K562 treated with DMSO at 1 percent for 24 hours (cell line): ENCODE measurements around the gene ARHGEF37. TPM values are rescaled to one million over a fixed set of nuclear protein-coding genes. Genes with fewer than 3 reads are reported as not detected.

ENCODE experiments used
- total RNA-seq: library from RNA; unstranded; fragments of 300-600 nt; gene quantifications from 2 replicates; pipeline ENCODE4 v1.2.3, GENCODE V29; 2022; ENCODE audit warnings: low read depth; ENCODE audit not compliant: insufficient read depth

Gene ARHGEF37, protein sequence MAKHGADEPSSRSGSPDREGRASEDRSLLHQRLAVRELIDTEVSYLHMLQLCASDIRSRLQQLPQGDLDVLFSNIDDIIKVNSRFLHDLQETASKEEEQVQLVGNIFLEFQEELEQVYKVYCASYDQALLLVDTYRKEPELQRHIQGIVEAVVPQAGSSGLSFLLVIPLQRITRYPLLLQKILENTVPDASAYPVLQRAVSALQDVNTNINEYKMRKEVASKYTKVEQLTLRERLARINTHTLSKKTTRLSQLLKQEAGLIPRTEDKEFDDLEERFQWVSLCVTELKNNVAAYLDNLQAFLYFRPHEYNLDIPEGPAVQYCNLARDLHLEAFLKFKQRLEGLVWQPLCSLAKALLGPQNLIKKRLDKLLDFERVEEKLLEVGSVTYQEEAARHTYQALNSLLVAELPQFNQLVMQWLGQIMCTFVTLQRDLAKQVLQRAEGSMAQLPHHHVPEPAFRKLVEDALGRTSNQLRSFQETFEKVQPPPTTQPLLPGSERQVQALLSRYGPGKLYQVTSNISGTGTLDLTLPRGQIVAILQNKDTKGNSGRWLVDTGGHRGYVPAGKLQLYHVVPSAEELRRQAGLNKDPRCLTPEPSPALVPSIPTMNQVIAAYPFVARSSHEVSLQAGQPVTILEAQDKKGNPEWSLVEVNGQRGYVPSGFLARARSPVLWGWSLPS
- 0.20 TPM in 1 of 2 replicates, not detected in the other for total RNA-seq

DNA sequence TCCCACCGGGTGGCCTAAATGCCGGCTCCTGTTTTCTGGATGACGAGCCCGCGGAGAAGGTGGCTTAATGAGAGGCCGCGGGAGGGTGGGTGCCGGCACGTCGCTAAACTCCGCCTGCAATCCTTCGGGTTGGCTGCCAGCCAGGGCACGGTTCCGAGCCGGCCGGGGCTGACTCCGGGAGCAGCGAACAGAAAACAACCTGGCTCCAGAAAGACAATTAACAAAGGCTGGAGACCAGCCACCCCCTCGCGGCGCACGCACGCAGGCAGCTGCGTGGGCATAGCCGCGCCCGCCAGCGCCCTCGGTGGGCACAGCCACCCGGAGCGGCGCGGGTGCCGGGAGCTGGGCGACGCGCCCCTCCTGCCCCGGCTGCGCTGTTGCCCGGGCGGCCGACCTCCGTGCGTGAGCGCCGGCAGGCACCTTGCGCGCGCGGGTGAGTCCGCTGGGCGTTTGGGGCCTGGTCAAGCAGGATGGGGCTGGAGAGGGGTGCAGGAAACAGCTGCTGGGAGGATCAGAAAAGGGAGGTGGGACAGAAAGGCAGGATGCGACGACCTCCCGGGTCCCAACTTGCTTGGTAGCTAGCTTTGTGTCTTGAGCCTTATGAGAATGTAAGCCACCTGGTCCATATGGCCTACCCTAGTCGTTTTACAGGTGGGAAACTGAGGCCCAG lies at the start of gene ARHGEF37:
TSS of gene ARHGEF37 (plus strand) at position 307 of the 670 bp plus-strand sequence. CDS start 16,272 bp downstream, outside the sequence.

DNA sequence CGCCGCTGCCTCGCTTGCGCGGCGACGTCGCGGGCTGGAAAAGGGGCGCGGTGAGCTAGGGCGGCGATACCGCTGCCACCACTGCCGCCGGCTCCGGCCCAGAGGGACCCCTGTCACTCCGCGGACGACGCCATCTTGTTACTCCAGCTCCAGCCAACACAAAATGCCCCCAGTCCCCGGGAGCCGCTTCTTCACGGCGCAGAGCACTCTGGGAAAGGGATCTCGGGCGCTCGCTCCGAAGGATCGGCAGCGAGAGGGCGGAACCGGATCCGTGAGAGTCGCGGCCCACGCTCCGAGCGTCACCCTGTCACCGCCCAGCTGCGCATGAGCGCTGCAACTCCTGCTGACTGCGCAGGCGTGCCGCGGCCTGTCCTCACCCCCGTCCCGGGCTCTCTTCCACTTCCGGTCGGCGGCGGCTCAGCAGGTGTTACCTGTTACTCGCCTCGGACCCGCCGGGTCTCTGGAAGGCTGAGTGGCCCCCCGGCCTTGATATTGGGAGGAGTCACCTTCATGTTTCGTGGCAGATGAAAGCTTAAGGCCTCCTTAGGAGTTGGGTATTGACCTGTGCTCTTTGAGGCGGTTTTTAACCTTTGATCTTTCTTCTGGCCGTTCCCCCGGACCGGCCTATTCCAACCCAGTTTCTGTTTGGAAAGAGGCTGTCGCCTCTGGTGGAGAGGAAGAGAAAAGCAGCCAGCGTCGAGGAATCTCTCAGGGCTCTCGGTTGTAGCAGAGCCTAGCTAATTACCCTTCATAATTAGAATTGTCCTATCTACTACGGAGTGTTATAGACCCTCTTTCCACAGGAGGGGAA lies 29.9 kb upstream of the ARHGEF37 start, which contains the start of gene CSNK1A1:
TSS of gene CSNK1A1 (minus strand) at position 213 of the 811 bp plus-strand sequence. CDS start 475 bp downstream, outside the sequence.

Other genes with a start within 250 kb of the ARHGEF37 start
- gene GRPEL2, start 236.0 kb upstream of the ARHGEF37 start, total RNA-seq: 5.4 and 6.8 TPM in 2 replicates
- 10.1 and 11.1 TPM in 2 replicates for gene PCYOX1L, start 223.5 kb upstream of the ARHGEF37 start, total RNA-seq
- gene IL17B, start 202.2 kb upstream of the ARHGEF37 start, total RNA-seq: 2.0 and 3.3 TPM in 2 replicates
- 157 and 160 TPM in 2 replicates for gene CSNK1A1, start 30.1 kb upstream of the ARHGEF37 start, total RNA-seq
- 3.3 and 3.5 TPM in 2 replicates for gene PPARGC1B, start 148.8 kb downstream of the ARHGEF37 start, total RNA-seq